Vagina (tissue), 2 donors: ENCODE results near the gene GAB3. TPM values are rescaled to one million over a fixed set of nuclear protein-coding genes. Genes with fewer than 3 reads are reported as not detected.

Experiments
- DNase-seq, 2 donors: peaks; one replicate each; pipeline ENCODE4 v3.0.0-alpha.2; 2017; ENCODE audit errors: extremely low spot score in 2 of 2
- H3K27ac ChIP-seq: fragments of 200-600 bp; sonication (generic); one replicate; pipeline ENCODE4 v1.5.1; 2019
- H3K27me3 ChIP-seq: fragments of 200-600 bp; sonication (generic); one replicate; pipeline ENCODE4 v1.5.1; 2019
- H3K36me3 ChIP-seq, 2 donors: fragments of 200-600 bp; sonication (generic); one replicate each; pipeline ENCODE4 v1.5.1; 2017 to 2019
- H3K4me1 ChIP-seq: fragments of 200-600 bp; sonication (generic); one replicate; pipeline ENCODE4 v1.5.1; 2019
- H3K4me3 ChIP-seq, 2 donors: fragments of 200-600 bp; sonication (generic); 1 replicate in 1 of 2; 2 replicates in 1 of 2; pipeline ENCODE4 v1.5.1; 2016 to 2019
- H3K9me3 ChIP-seq: fragments of 200-600 bp; sonication (generic); one replicate; pipeline ENCODE4 v1.5.1; 2019
- CTCF ChIP-seq, 3 experiments: fragments of 450-650 bp in 2 of 3; fragments of 200-600 bp in 1 of 3; sonication (generic) in 1 of 3; IDR thresholded peaks; one replicate each; pipeline ENCODE4 v1.5.1; 2017 to 2019; ENCODE audit warnings: antibody characterized with exemption in 3 of 3, mild to moderate bottlenecking in 2 of 3, moderate library complexity in 2 of 3
- POLR2A ChIP-seq, 2 donors: fragments of 450-650 bp; IDR thresholded peaks; one replicate each; pipeline ENCODE4 v1.6.1; 2017; ENCODE audit warnings: antibody characterized with exemption in 2 of 2, mild to moderate bottlenecking in 2 of 2, moderate library complexity in 2 of 2
- POLR2AphosphoS5 ChIP-seq, 2 donors: sonication (generic); formaldehyde crosslinking; IDR thresholded peaks; one replicate each; pipeline ENCODE4 v1.9.0; 2017; ENCODE audit warnings: antibody characterized with exemption in 2 of 2, mild to moderate bottlenecking in 2 of 2, low read depth in 1 of 2; ENCODE audit not compliant: insufficient read depth in 1 of 2
- intact Hi-C: fragments of 100-400 bp; cut with DNase I; formaldehyde crosslinking; loops from one replicate; pipeline ENCODE4 v1.15.1; 2023
- total RNA-seq: library from RNA; depleted of rRNA; stranded (reverse); fragments of >200 nt; gene quantifications from one replicate; pipeline ENCODE4 v1.2.3, GENCODE V29; 2016

GAB3 gene
- total RNA-seq, 1 donor from 2014 or later = 7.6 TPM

GRCh38 chrX:154780968-154781367, 30.1 kb upstream of the GAB3 start:
- H3K27me3 ChIP-seq = no peaks in the 10 kb centered on the region
- no peak overlapping the region for H3K27ac ChIP-seq
- no peak for TF ChIP-seq POLR2AphosphoS5 (IDR thresholded peaks at IDR 0.05; ENCODE audit: insufficient read depth in 1 of 2, low read depth in 1 of 2)
- TF ChIP-seq CTCF (IDR thresholded peaks at IDR 0.05) = no peak
- TF ChIP-seq POLR2A (IDR thresholded peaks at IDR 0.05) = no peak
- no peak overlapping the region for H3K4me3 ChIP-seq
- no peaks in the 10 kb centered on the region for H3K9me3 ChIP-seq
- DNase-seq = no peak
- H3K36me3 ChIP-seq = no peaks in the 10 kb centered on the region
- intact Hi-C loops = no loop called here
- no peaks in the 10 kb centered on the region for H3K4me1 ChIP-seq

- Histone ChIP-seq H3K9me3 (no peaks in the 10 kb centered on the region), H3K4me3 (no peak overlapping the region), H3K4me1 (no peaks in the 10 kb centered on the region), H3K36me3 (peaks cover 0 to 15% of the 10 kb centered on the region in 2 donors), H3K27ac (no peak overlapping the region), H3K27me3 (no peaks in the 10 kb centered on the region)
- TF ChIP-seq CTCF (IDR thresholded peaks at IDR 0.05) (no peak), POLR2AphosphoS5 (IDR thresholded peaks at IDR 0.05; ENCODE audit: insufficient read depth in 1 of 2, low read depth in 1 of 2) (no peak), POLR2A (IDR thresholded peaks at IDR 0.05) (no peak)
- DNase-seq = no peak
- intact Hi-C loops = no loop called here
Measured at GRCh38 chrX:154779261-154779660, 28.4 kb upstream of the GAB3 start.

- Histone ChIP-seq H3K27me3 (no peaks in the 10 kb centered on the region), H3K36me3 (peaks cover 0 to 30% of the 10 kb centered on the region in 2 donors)
Measured at GRCh38 chrX:154776753-154777152, 25.9 kb upstream of the GAB3 start.

GRCh38 chrX:154775419-154776349, 24.8 kb upstream of the GAB3 start:
- intact Hi-C loops = no loop called here
- no peak overlapping the region for H3K4me3 ChIP-seq
- no peaks in the 10 kb centered on the region for H3K4me1 ChIP-seq
- no peaks in the 10 kb centered on the region for H3K27me3 ChIP-seq
- H3K36me3 ChIP-seq = peaks cover 0 to 32% of the 10 kb centered on the region in 2 donors
- no peaks in the 10 kb centered on the region for H3K9me3 ChIP-seq
- DNase-seq = no peak
- TF ChIP-seq CTCF (IDR thresholded peaks at IDR 0.05) (no peak), POLR2A (IDR thresholded peaks at IDR 0.05) (no peak), POLR2AphosphoS5 (IDR thresholded peaks at IDR 0.05; ENCODE audit: insufficient read depth in 1 of 2, low read depth in 1 of 2) (no peak)
- H3K27ac ChIP-seq = no peak overlapping the region

More at GRCh38 chrX:154776753-154777152, 25.9 kb upstream of the GAB3 start:
- Histone ChIP-seq H3K4me1 (no peaks in the 10 kb centered on the region), H3K9me3 (no peaks in the 10 kb centered on the region), H3K4me3 (no peak overlapping the region), H3K27ac (no peak overlapping the region)
- intact Hi-C loops = no loop called here
- DNase-seq = no peak
- TF ChIP-seq POLR2A (IDR thresholded peaks at IDR 0.05) = no peak
- no peak for TF ChIP-seq POLR2AphosphoS5 (IDR thresholded peaks at IDR 0.05; ENCODE audit: insufficient read depth in 1 of 2, low read depth in 1 of 2)
- no peak for TF ChIP-seq CTCF (IDR thresholded peaks at IDR 0.05)

GRCh38 chrX:154774622-154775021, 23.7 kb upstream of the GAB3 start:
- H3K36me3 ChIP-seq = peaks cover 0 to 35% of the 10 kb centered on the region in 2 donors
- H3K27me3 ChIP-seq = no peaks in the 10 kb centered on the region

More at GRCh38 chrX:154774622-154775021, 23.7 kb upstream of the GAB3 start:
- TF ChIP-seq CTCF (IDR thresholded peaks at IDR 0.05) (no peak), POLR2A (IDR thresholded peaks at IDR 0.05) (no peak), POLR2AphosphoS5 (IDR thresholded peaks at IDR 0.05; ENCODE audit: insufficient read depth in 1 of 2, low read depth in 1 of 2) (no peak)
- H3K4me3 ChIP-seq = no peak overlapping the region
- H3K9me3 ChIP-seq = no peaks in the 10 kb centered on the region
- no peak for DNase-seq
- H3K4me1 ChIP-seq = no peaks in the 10 kb centered on the region
- intact Hi-C loops = no loop called here
- H3K27ac ChIP-seq = no peak overlapping the region
